ENCODE data around the gene XRCC5.

Gene XRCC5

GRCh38 chr2:216071111-216071851 lies 37.9 kb upstream of the XRCC5 start:
- H3K4me3 ChIP-seq (ENCODE audit: low read depth, low read length) = no peak overlapping the region

GRCh38 chr2:216072473-216072872 lies 36.7 kb upstream of the XRCC5 start:
- H3K4me3 ChIP-seq (ENCODE audit: low read depth, low read length) = no peak overlapping the region
- TF ChIP-seq CTCF (IDR thresholded peaks at IDR 0.05; ENCODE audit: borderline replicate concordance, insufficient read depth, low read depth, low read length) = no peak

More at GRCh38 chr2:216071111-216071851, 37.9 kb upstream of the XRCC5 start:
- no peak for TF ChIP-seq CTCF (IDR thresholded peaks at IDR 0.05; ENCODE audit: borderline replicate concordance, insufficient read depth, low read depth, low read length)

DNA sequence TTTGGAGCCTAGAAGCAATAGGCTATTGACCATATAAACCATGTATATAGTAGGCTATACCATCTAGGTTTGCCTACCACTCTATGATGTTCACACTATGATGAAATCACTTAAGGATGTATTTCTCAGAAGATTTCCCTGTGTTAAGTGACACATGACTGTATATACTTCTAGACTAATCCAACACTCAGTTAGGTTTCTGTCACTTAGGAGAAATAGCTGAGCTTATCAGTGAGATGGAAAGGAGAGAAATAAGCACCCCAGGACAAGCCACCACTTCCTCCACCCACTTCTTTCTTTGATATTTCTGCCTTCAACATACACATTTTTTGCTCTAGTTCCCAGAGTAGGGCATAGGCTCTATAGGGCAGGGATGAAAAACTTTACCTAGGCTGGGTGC lies 35.4 kb upstream of the XRCC5 start:
- no peak for TF ChIP-seq CTCF (IDR thresholded peaks at IDR 0.05; ENCODE audit: borderline replicate concordance, insufficient read depth, low read depth, low read length)
- no peak overlapping the region for H3K4me3 ChIP-seq (ENCODE audit: low read depth, low read length)

DNA sequence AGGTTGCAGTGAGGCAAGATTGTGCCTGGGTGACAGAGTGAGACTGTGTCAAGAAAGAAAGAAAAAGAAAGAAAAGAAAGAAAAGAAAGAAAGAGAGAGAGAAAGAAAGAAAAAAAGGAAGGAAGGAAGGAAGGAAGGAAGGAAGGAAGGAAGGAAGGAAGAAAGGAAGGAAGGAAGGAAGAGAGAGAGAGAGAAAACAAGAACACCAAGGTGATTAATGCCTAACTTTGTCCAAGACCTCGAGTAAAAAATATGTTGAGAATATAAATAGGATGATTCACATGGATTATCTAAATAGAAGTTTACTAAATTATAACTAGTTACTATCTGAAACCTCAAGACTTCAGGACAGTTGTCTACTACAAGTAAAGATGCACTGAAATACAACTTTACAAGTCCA lies 34.8 kb upstream of the XRCC5 start:
- H3K4me3 ChIP-seq (ENCODE audit: low read depth, low read length) = no peak overlapping the region
- TF ChIP-seq CTCF (IDR thresholded peaks at IDR 0.05; ENCODE audit: borderline replicate concordance, insufficient read depth, low read depth, low read length) = no peak

DNA sequence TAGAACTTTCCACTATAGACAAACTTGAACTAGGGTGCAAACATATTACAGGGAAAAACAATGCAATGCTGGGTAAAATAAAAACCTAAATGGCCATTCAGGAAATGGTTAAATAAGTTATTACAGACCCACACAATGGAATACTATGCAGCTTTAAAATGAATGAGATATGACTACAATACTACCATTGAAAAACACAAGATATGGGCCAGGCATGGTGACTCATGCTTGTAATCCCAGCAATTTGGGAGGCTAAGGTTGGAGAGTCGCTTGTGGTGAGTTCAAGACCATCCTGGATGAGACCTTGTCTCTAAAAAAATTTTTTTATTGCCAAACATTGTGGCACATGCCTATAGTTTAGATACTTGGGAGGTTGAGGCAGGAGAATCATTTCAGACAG lies 34.4 kb upstream of the XRCC5 start:
- no peak overlapping the region for H3K4me3 ChIP-seq (ENCODE audit: low read depth, low read length)
- no peak for TF ChIP-seq CTCF (IDR thresholded peaks at IDR 0.05; ENCODE audit: borderline replicate concordance, insufficient read depth, low read depth, low read length)

DNA sequence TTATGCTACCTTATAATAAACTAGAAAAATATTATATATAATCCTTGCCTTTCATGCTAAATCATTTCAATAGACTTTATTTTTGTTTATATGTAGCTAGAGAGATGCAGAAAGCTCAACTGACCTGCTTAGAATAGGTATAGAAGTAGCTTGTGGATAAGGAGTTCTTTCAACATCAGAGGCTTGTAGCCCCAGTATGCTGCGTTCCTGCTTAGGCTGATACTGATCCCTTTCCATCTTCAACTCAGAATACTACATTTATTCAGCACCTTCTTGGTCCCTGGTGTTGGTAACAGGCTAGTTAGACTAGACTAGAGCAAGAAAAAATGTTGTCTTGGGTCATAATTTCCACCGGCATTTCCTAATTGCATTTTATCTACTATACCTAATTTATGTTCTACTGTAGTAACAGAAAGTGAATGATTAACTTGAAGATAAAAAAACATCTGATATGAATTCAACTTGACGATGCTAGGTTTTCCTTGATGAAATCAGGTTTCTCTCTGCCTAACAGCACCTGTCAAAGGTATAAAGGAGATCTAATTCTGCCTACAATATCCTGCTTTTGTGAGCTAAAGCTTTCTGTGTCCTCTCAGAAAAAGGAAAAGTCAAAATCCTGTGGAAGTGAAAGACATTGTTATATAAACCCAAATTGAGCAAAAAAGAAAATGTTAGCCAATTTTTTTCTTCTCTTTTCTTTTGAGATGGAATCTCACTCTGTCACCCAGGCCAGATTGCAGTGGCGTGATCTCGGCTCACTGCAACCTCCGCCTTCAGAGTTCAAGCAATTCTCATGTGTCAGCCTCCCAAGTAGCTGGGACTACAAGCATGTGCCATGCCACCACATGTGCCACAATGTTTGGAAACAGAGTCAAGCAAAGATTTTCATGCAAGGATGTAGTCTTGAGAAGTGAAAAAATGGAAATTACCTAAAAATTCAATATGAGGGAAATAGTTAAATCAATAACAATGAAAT lies 33.4 kb upstream of the XRCC5 start:
- H3K4me3 ChIP-seq (ENCODE audit: low read depth, low read length) = no peak overlapping the region
- no peak for TF ChIP-seq CTCF (IDR thresholded peaks at IDR 0.05; ENCODE audit: borderline replicate concordance, insufficient read depth, low read depth, low read length)
